ENCODE data around the gene ZBTB7C.
A peak's percentile ranks its signal among the peaks of the same experiment; 100 is the strongest.
"Not testable (repeated sequence)": the region's sequence is repeated elsewhere in the genome, so short reads cannot be mapped to it uniquely, and the experiment has no call there.

The ZBTB7C gene

GRCh38 chr18:48408727-48409590 is at the start of gene ZBTB7C:
ZBTB7C (minus strand) TSS chr18:48409383.
- DNase-seq (ENCODE audit: low read depth in 2 of 2) = no peak

DNA sequence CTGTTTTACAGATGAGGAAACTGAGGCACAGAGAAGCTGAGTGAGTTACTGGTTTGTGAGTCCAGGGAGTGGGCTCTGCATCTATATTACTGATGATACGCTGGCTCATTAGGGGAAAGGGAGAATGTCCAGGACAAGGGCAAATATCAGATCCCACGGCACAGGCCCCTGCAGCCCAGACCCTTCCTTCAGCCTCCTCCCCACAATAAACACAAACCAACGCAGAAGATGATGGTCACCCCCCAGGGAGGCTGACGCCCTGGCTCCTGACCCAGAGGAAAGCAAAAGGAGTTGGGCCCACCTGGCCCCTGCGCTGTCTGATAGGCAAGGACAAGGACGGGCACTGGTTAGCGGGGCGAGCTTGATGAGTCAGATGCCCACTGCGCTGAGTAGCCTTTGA is 47.7 kb upstream of the ZBTB7C start:
- no peak for DNase-seq (ENCODE audit: low read depth in 2 of 2)

GRCh38 chr18:48455555-48456478 is 46.6 kb upstream of the ZBTB7C start:
- peak in 1 of 2 donors; percentile 17 for DNase-seq (ENCODE audit: low read depth in 2 of 2)

DNA sequence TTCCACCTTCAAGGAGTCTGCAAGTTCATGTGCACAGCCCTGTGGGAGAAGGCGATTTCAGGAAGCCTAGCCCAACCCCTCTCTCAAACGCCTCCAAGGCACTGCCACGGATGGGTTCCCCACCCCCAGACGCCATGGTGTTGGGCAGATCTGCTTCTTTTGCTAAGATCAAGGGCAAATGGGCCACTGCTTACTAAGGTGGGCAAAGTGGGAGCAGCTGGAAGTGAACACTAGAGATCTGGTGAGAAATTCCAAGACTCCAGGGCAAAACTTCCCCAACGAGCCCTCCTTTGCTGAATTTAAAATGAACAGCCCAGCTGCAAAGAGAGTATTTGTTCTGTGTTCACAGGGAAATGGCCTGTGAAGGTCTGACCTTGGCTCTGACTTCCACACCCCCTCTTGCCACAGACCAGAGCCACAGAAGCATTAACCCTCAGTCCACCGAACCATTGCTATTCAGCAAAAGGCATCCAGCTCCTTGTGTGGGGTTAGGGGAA is 45.1 kb upstream of the ZBTB7C start:
- no peak for DNase-seq (ENCODE audit: low read depth in 2 of 2)

GRCh38 chr18:48453330-48454066 is 44.3 kb upstream of the ZBTB7C start:
- DNase-seq (ENCODE audit: low read depth in 2 of 2) = no peak

DNA sequence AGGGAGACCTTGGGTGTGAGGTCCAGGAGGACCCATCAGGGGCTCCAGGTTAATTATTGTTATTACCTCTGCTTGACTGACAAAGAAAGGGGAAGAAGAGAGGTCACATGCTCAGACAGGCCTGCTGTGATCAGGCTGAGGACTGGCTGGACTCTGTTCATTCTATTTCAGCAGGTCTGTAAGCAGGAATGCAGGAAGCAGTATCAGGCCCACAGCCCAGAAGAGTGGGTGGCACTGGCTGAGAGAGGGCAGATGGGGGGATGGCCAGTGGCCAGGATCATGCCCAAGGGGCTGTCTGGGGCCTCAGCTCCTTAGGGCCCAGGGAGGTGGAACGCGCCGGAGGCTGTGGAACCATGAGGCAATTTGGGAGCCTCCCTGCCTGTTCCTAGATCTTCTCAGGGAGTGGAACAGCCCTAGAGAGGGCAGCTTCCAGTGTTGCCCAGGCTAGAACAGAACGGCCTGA is 43.7 kb upstream of the ZBTB7C start:
- DNase-seq (ENCODE audit: low read depth in 2 of 2) = no peak

DNA sequence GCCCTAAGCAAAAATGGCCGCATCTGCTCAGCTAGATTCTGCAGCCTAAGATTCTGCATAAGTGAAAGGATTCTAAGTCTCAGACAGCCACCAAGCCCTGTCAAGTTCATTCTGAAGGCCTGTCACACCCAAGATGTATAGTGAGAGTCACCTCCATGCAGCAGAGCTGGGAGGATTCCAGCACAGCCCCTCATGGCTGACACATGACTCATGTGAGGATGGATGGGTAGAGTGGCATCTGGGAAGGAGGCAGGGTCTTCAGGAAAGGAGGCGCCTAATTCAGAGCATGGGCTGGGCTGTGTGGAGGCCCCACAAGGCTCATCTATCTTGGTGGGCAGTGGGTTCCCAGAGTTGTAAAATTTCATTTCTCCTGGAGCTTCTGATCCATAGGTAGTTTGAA is 41.5 kb upstream of the ZBTB7C start:
- DNase-seq (ENCODE audit: low read depth in 2 of 2) = no peak

DNA sequence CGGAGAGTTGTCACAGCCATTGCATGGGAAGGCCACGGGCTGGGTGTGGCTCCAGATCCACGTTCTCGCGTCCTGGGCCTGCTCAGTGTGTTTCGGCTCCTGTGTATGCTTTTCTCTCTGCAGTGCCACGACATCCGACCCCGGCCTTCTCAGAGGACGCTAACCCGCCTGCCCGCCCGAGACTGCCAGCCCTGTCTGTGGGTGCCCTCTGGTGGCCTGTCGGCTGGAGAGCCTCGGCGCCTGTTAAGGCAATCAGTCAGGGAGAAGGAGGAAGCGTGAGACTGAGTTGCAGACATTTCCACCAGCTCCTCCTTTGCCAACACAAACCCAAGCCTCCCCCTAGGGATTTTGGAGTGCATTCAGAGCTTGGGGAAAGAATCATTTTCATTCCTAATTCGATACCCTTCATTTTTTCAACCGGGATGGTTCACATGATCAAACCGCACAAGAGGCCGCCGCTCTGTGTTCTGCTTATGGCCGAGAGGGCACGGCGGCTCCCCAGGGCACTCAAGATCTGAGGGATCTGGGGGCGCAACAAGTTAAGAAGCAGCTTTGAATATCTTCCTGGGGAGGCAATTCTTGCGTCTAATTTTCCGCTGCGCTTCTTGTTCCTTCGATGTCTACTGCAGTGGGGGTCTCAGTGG is 37.5 kb upstream of the ZBTB7C start:
- DNase-seq (ENCODE audit: low read depth in 2 of 2) = peak; percentile 18 to 47

DNA sequence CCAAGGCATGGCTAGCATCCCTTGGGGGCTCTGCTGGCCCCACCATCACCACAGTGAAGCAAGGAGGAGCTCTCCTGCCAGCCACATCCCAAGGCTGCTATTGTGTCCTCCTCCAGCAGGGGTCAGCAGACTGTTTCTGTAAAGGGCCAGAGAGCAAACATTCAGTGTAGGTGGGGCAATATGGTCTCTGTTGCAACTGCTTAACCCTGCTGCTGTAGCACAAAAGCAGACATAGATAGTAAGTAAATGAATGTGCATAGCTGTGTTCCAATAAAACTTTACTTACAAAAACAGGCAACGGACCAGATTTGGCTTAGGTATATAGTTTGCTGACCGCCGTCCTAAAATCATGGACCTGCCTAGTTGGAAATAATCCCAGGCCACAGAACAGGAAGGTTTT is 36.4 kb upstream of the ZBTB7C start:
- peak; percentile 26 to 58 for DNase-seq (ENCODE audit: low read depth in 2 of 2)

DNA sequence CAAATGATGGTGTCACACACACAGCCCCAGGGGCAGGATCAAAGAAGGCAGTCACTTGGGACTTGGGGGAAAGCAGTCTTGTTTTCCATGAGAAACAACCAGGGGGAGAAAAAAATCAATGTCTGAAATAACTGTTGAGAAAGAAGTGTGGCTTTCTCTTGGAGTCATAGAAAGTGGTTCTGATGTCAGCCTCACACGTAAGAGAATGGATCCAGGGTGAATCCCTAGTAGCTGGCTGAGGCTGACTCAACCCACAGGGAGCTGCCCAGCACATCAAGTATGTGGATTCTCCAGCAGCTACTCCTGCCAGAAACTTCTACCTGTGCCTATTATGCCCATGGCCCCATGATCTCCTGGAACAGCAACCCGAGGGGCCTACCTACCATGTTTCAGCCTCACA is 33.6 kb upstream of the ZBTB7C start:
- DNase-seq (ENCODE audit: low read depth in 2 of 2) = no peak

GRCh38 chr18:48441405-48441881 is 32.3 kb upstream of the ZBTB7C start:
- no peak for DNase-seq (ENCODE audit: low read depth in 2 of 2)

GRCh38 chr18:48440924-48441323 is 31.7 kb upstream of the ZBTB7C start:
- DNase-seq (ENCODE audit: low read depth in 2 of 2) = no peak

DNA sequence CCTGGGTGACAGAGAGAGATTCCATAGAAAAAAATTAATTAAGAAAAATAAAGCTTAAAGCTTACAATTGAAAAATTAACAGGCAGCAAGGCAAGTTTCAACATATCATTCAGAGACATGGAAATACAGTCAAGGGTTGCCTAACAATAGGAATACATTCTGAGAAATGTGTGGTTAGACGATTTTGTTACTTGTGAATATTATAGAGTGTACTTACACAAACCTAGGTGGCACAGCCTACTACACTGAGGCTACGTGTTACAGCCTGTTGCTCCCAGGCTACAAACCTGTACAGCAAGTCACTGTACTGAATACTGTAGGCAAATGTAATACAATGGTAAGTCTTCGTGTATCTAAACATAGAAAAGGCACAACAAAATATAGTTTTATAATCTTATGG is 27.7 kb upstream of the ZBTB7C start:
- no peak for DNase-seq (ENCODE audit: low read depth in 2 of 2)

- not testable (repeated sequence) for DNase-seq (ENCODE audit: low read depth in 2 of 2)
Observed at GRCh38 chr18:48434382-48434781, 25.2 kb upstream of the ZBTB7C start.

- DNase-seq (ENCODE audit: low read depth in 2 of 2) = no peak
Observed at GRCh38 chr18:48433541-48433940, 24.4 kb upstream of the ZBTB7C start.

DNA sequence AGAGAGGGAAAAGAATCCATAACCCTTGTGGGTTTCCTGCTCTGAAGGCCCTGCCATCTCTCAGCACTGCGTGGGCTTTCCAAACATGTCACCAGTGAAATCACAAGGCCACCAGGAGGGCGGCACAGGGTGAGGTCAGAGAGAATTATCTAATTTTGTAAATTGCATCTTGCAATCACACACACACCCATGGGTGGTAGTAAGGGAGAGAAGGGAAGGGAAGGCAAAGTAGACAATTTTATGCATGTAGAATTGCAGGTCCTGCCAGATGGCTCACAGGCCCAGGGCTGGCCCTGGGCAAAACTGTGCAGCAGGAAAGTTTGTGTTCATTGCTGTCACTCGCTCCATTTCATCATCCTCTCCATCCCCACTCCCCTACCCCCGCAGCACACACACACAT is 21.0 kb upstream of the ZBTB7C start:
- DNase-seq (ENCODE audit: low read depth in 2 of 2) = no peak

DNA sequence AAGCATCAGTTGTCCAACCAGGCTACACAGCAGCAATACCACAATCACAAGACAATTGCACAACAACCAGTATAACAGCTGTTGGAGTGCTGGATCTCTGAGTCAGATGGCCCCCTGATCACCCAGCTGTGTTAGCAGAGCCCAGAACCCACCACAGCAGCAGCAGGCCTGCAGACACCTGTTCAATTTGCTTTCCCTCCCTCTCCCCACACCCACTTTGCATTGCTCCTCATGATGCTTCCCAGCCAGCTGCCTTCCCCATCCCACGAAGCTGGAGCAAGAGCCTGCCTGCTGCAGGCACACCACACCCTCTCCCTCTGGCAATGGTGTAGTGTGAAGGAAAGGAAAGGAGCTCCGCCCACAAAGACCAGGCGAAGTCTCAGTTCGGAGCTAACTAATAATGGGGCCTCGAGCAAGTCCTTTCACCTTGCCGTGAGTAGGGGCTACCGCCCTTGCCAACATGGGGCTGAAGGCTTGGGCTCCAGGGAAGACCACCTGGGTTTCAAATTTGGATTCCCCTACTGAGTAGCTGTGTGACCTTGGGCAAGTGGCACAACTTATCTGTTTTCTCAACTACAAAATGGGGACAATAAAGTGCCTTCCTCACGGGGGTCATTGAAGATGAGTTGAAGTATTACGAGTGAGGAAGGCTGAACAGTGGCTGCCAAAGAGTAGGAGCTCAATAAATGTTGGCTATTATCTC is 19.4 kb upstream of the ZBTB7C start:
- no peak for DNase-seq (ENCODE audit: low read depth in 2 of 2)

DNA sequence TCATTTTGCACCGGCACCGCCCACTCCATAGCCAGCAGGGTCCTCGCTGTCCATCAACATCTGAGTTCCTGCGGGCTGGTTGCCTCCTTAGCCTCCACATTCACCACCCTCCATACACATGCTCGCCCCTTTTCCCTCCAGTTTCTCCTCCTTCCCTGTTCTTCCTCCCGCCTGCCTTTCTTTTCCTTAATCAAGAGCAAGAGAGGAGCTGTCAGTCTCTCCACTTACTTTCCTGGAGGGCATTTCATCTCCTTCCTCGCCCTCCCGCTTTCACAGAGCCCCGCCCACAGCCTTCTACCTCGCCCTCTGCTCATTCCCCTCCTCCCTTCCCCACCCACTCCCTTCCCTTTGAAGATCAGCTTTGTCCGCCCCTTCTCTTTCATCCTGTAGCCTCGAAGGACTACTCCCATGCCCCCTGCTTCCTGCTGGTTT is 13.8 kb upstream of the ZBTB7C start:
- DNase-seq (ENCODE audit: low read depth in 2 of 2) = no peak

- DNase-seq (ENCODE audit: low read depth in 2 of 2) = no peak
Observed at GRCh38 chr18:48419277-48420022, 10.3 kb upstream of the ZBTB7C start.

Data from stimulated activated CD4-positive, alpha-beta T cell treated with anti-CD3 and anti-CD28 coated beads, Interleukin-1b, Interleukin-23, amount 100 ng/mL, for 1 hour (primary cell).